SKM-1 (cell line): ENCODE measurements around the gene RUVBL1.

Experiments
- DNase-seq: peaks from one replicate; lab custom pipeline; 2025; ENCODE audit not compliant: unreplicated experiment; lab: John Stamatoyannopoulos, UW

Gene RUVBL1

GRCh38 chr3:128036119-128036518, 87.5 kb downstream of the RUVBL1 start:
- no peak for DNase-seq

GRCh38 chr3:128033102-128033501, 90.5 kb downstream of the RUVBL1 start:
- DNase-seq = no peak
